ENCODE data around the gene ARHGAP24. TPM values are rescaled to one million over a fixed set of nuclear protein-coding genes. Genes with fewer than 3 reads are reported as not detected.

Gene ARHGAP24
- total and polyA plus RNA-seq, 10 of the 15 experiments (the other 5 are each of a cell fraction or from before 2014, with no cell fraction given): 0.10 to 4.2 (median 0.52) TPM

- BruUV-seq (replicated peaks): no TSS peak
- Histone ChIP-seq H3K4me3 (no peak overlapping the region), H3K27ac (ENCODE audit: control insufficient read depth, insufficient read depth) (no peak overlapping the region), H3K36me3 (ENCODE audit: control insufficient read depth in 2 of 2, insufficient read depth in 2 of 2, low read length in 1 of 2) (no peaks in the 10 kb centered on the region), H4K20me1 (ENCODE audit: control insufficient read depth, insufficient read depth) (no peaks in the 10 kb centered on the region), H3K9me3 (replicated peaks; ENCODE audit: control insufficient read depth, insufficient read depth, low read length) (no peaks in the 10 kb centered on the region; the same call in 2 of the 3 replicates), H3K9ac (ENCODE audit: control insufficient read depth, insufficient read depth, low read length) (no peak overlapping the region), H3K79me2 (ENCODE audit: control insufficient read depth, insufficient read depth, low read length) (no peaks in the 10 kb centered on the region), H3K4me2 (ENCODE audit: control insufficient read depth, insufficient read depth) (no peak overlapping the region), H3K27me3 (replicated peaks in 1 of 2; ENCODE audit: control insufficient read depth in 2 of 2, insufficient read depth in 2 of 2, low read length in 1 of 2) (no peaks in the 10 kb centered on the region; a peak in 2 of 4 replicates), H3K4me1 (ENCODE audit: control insufficient read depth, insufficient read depth, low read length) (peaks cover 3% of the 10 kb centered on the region), H2AFZ (ENCODE audit: control insufficient read depth, low read depth, low read length) (no peak overlapping the region)
- SMC1A ChIA-PET (ENCODE audit: uncharacterized antibody, unreplicated experiment): no interaction called here
- RAD21 ChIA-PET (ENCODE audit: unreplicated experiment): no interaction called here
- intact Hi-C loops (cut with micrococcal nuclease; ENCODE audit: unreplicated experiment) (no loop called here), in situ Hi-C loops (cut with MboI) (no loop called here)
- 43% methylated on average over 2 of the region's 2 CpGs for WGBS (ENCODE audit: insufficient coverage, insufficient replicate concordance, low lambda C conversion rate, missing lambda C conversion rate)
- no peak for DNase-seq (ENCODE audit: low read depth, low spot score)
- FAIRE-seq: no peak
- POLR2A ChIA-PET: no interaction called here
- no peak for ATAC-seq
- TF ChIP-seq NR2F1 (conservative IDR thresholded peaks at IDR 0.05) (no peak), E4F1 (IDR thresholded peaks at IDR 0.05; ENCODE audit: borderline replicate concordance, partially characterized antibody) (no peak), NRF1 (conservative IDR thresholded peaks at IDR 0.05; ENCODE audit: low read depth, low read length) (no peak)
- CTCF ChIA-PET: no interaction called here
Observed at GRCh38 chr4:85637778-85638177, 162.8 kb downstream of the ARHGAP24 start.

- POLR2A ChIA-PET: no interaction called here
- no peak overlapping the region for H3K4me3 ChIP-seq
- H3K27me3 ChIP-seq (replicated peaks in 1 of 2; ENCODE audit: control insufficient read depth in 2 of 2, insufficient read depth in 2 of 2, low read length in 1 of 2): no peaks in the 10 kb centered on the region; a peak in 1 of 4 replicates
- H3K9ac ChIP-seq (ENCODE audit: control insufficient read depth, insufficient read depth, low read length): no peak overlapping the region
- intact Hi-C loops (cut with micrococcal nuclease; ENCODE audit: unreplicated experiment) (no loop called here), in situ Hi-C loops (cut with MboI) (no loop called here)
- no peaks in the 10 kb centered on the region for H3K79me2 ChIP-seq (ENCODE audit: control insufficient read depth, insufficient read depth, low read length)
- 62% methylated on average over 4 of the region's 4 CpGs for WGBS (ENCODE audit: insufficient coverage, insufficient replicate concordance, low lambda C conversion rate, missing lambda C conversion rate)
- RAD21 ChIA-PET (ENCODE audit: unreplicated experiment): no interaction called here
- SMC1A ChIA-PET (ENCODE audit: uncharacterized antibody, unreplicated experiment): interaction anchor here (2.6 kb wide), 1 partner anchor 24 kb away, joined by 8 read pairs; no protein-coding TSS in a partner anchor
- H3K9me3 ChIP-seq (replicated peaks; ENCODE audit: control insufficient read depth, insufficient read depth, low read length): no peaks in the 10 kb centered on the region; the same call in 1 of the 3 replicates
- no peak for ATAC-seq
- no peak overlapping the region for H3K4me2 ChIP-seq (ENCODE audit: control insufficient read depth, insufficient read depth)
- H2AFZ ChIP-seq (ENCODE audit: control insufficient read depth, low read depth, low read length): no peak overlapping the region
- H3K27ac ChIP-seq (ENCODE audit: control insufficient read depth, insufficient read depth): no peak overlapping the region
- no TSS peak for BruUV-seq (replicated peaks)
- FAIRE-seq: no peak
- CTCF ChIA-PET: interaction anchor here (0.6 to 0.8 kb wide), 2 partner anchors 9 to 269 kb away, joined by 3 read pairs; no protein-coding TSS in a partner anchor
- no peak for DNase-seq (ENCODE audit: low read depth, low spot score)
- no peaks in the 10 kb centered on the region for H4K20me1 ChIP-seq (ENCODE audit: control insufficient read depth, insufficient read depth)
- H3K4me1 ChIP-seq (ENCODE audit: control insufficient read depth, insufficient read depth, low read length): peaks cover 5% of the 10 kb centered on the region
- no peaks in the 10 kb centered on the region for H3K36me3 ChIP-seq (ENCODE audit: control insufficient read depth in 2 of 2, insufficient read depth in 2 of 2, low read length in 1 of 2)
- no peak for TF ChIP-seq HDAC2 (IDR thresholded peaks at IDR 0.05)
- no peak for TF ChIP-seq SRF (IDR thresholded peaks at IDR 0.05; ENCODE audit: low read depth in 2 of 2, low read length in 2 of 2)
- no peak for TF ChIP-seq SUZ12 (IDR thresholded peaks at IDR 0.05; ENCODE audit: unreplicated experiment)
- no peak for TF ChIP-seq TBL1XR1 (IDR thresholded peaks at IDR 0.05; ENCODE audit: low read depth, low read length)
- TF ChIP-seq MLLT1 (IDR thresholded peaks at IDR 0.05): no peak
- TF ChIP-seq SREBF1 (IDR thresholded peaks at IDR 0.05; ENCODE audit: low read length): no peak
- TF ChIP-seq ATF7 (IDR thresholded peaks at IDR 0.05; ENCODE audit: low read depth): no peak
- TF ChIP-seq MYB (IDR thresholded peaks at IDR 0.05; ENCODE audit: borderline replicate concordance, low read depth, low read length): no peak
- no peak for TF ChIP-seq ELK1 (IDR thresholded peaks at IDR 0.05; ENCODE audit: low read depth, low read length)
Observed at GRCh38 chr4:85639946-85640345, 165.0 kb downstream of the ARHGAP24 start.
